ENCODE data around the gene ECHDC1.
"Not testable (repeated sequence)": the region's sequence is repeated elsewhere in the genome, so short reads cannot be mapped to it uniquely, and the experiment has no call there.

ECHDC1 gene

GRCh38 chr6:127342296-127342945, 988 bp downstream of the ECHDC1 start:
- Histone ChIP-seq H3K27me3 (ENCODE audit: control insufficient read depth, insufficient read depth, low read length, poor library complexity, severe bottlenecking) (no peaks in the 10 kb centered on the region), H3K36me3 (ENCODE audit: control insufficient read depth, insufficient read depth, low read length) (no peaks in the 10 kb centered on the region), H3K4me3 (ENCODE audit: insufficient read depth, low read depth, low read length) (peak overlapping the region; percentile 79), H3K9me3 (ENCODE audit: control insufficient read depth, low read length) (no peaks in the 10 kb centered on the region), H3K4me1 (ENCODE audit: control insufficient read depth, insufficient read depth, low read length) (peaks cover 12% of the 10 kb centered on the region), H3K27ac (ENCODE audit: insufficient read depth, low read depth, low read length, poor library complexity, severe bottlenecking) (peak overlapping the region; percentile 80)
- 6 to 8% methylated on average over 10 of the region's 10 CpGs for WGBS, 2 experiments

GRCh38 chr6:127341471-127342202, 1.8 kb downstream of the ECHDC1 start:
- H3K9me3 ChIP-seq (ENCODE audit: control insufficient read depth, low read length), result no peaks in the 10 kb centered on the region
- no peaks in the 10 kb centered on the region for H3K27me3 ChIP-seq (ENCODE audit: control insufficient read depth, insufficient read depth, low read length, poor library complexity, severe bottlenecking)
- peaks cover 12% of the 10 kb centered on the region for H3K4me1 ChIP-seq (ENCODE audit: control insufficient read depth, insufficient read depth, low read length)
- H3K36me3 ChIP-seq (ENCODE audit: control insufficient read depth, insufficient read depth, low read length), result no peaks in the 10 kb centered on the region
- no peak overlapping the region for H3K27ac ChIP-seq (ENCODE audit: insufficient read depth, low read depth, low read length, poor library complexity, severe bottlenecking)
- H3K4me3 ChIP-seq (ENCODE audit: insufficient read depth, low read depth, low read length), result peak overlapping the region; percentile 79
- 84 to 87% methylated on average over 9 of the region's 9 CpGs for WGBS, 2 experiments

- Histone ChIP-seq H3K4me1 (ENCODE audit: control insufficient read depth, insufficient read depth, low read length) (peaks cover 12% of the 10 kb centered on the region), H3K27me3 (ENCODE audit: control insufficient read depth, insufficient read depth, low read length, poor library complexity, severe bottlenecking) (no peaks in the 10 kb centered on the region), H3K9me3 (ENCODE audit: control insufficient read depth, low read length) (no peaks in the 10 kb centered on the region), H3K36me3 (ENCODE audit: control insufficient read depth, insufficient read depth, low read length) (no peaks in the 10 kb centered on the region), H3K27ac (ENCODE audit: insufficient read depth, low read depth, low read length, poor library complexity, severe bottlenecking) (no peak overlapping the region), H3K4me3 (ENCODE audit: insufficient read depth, low read depth, low read length) (no peak overlapping the region)
Observed at GRCh38 chr6:127340171-127340570, 3.2 kb downstream of the ECHDC1 start.

- Histone ChIP-seq H3K36me3 (ENCODE audit: control insufficient read depth, insufficient read depth, low read length) (no peaks in the 10 kb centered on the region), H3K9me3 (ENCODE audit: control insufficient read depth, low read length) (no peaks in the 10 kb centered on the region), H3K4me1 (ENCODE audit: control insufficient read depth, insufficient read depth, low read length) (peaks cover 12% of the 10 kb centered on the region), H3K4me3 (ENCODE audit: insufficient read depth, low read depth, low read length) (no peak overlapping the region), H3K27me3 (ENCODE audit: control insufficient read depth, insufficient read depth, low read length, poor library complexity, severe bottlenecking) (no peaks in the 10 kb centered on the region), H3K27ac (ENCODE audit: insufficient read depth, low read depth, low read length, poor library complexity, severe bottlenecking) (no peak overlapping the region)
- WGBS, 2 experiments, result 83% methylated on average over 1 of the region's 1 CpG; no CpG with 5 or more reads in 1 of the 2 experiments
Observed at GRCh38 chr6:127338936-127339335, 4.5 kb downstream of the ECHDC1 start.

- H3K36me3 ChIP-seq (ENCODE audit: control insufficient read depth, insufficient read depth, low read length), result no peaks in the 10 kb centered on the region
- H3K4me1 ChIP-seq (ENCODE audit: control insufficient read depth, insufficient read depth, low read length), result no peaks in the 10 kb centered on the region
- H3K9me3 ChIP-seq (ENCODE audit: control insufficient read depth, low read length), result no peaks in the 10 kb centered on the region
- no peak overlapping the region for H3K4me3 ChIP-seq (ENCODE audit: insufficient read depth, low read depth, low read length)
- no peak overlapping the region for H3K27ac ChIP-seq (ENCODE audit: insufficient read depth, low read depth, low read length, poor library complexity, severe bottlenecking)
- 66 to 70% methylated on average over 4 of the region's 4 CpGs for WGBS, 2 experiments
- H3K27me3 ChIP-seq (ENCODE audit: control insufficient read depth, insufficient read depth, low read length, poor library complexity, severe bottlenecking), result no peaks in the 10 kb centered on the region
Observed at GRCh38 chr6:127332383-127332961, 10.9 kb downstream of the ECHDC1 start.

GRCh38 chr6:127331256-127331655, 12.2 kb downstream of the ECHDC1 start:
- H3K9me3 ChIP-seq (ENCODE audit: control insufficient read depth, low read length); H3K27ac ChIP-seq (ENCODE audit: insufficient read depth, low read depth, low read length, poor library complexity, severe bottlenecking); H3K27me3 ChIP-seq (ENCODE audit: control insufficient read depth, insufficient read depth, low read length, poor library complexity, severe bottlenecking); H3K4me3 ChIP-seq (ENCODE audit: insufficient read depth, low read depth, low read length); H3K36me3 ChIP-seq (ENCODE audit: control insufficient read depth, insufficient read depth, low read length); H3K4me1 ChIP-seq (ENCODE audit: control insufficient read depth, insufficient read depth, low read length): not testable (repeated sequence)
- WGBS, 2 experiments, result 90 to 92% methylated on average over 3 of the region's 3 CpGs

- Histone ChIP-seq H3K27me3 (ENCODE audit: control insufficient read depth, insufficient read depth, low read length, poor library complexity, severe bottlenecking) (no peaks in the 10 kb centered on the region), H3K4me3 (ENCODE audit: insufficient read depth, low read depth, low read length) (no peak overlapping the region), H3K4me1 (ENCODE audit: control insufficient read depth, insufficient read depth, low read length) (no peaks in the 10 kb centered on the region), H3K9me3 (ENCODE audit: control insufficient read depth, low read length) (no peaks in the 10 kb centered on the region), H3K36me3 (ENCODE audit: control insufficient read depth, insufficient read depth, low read length) (peaks cover 3% of the 10 kb centered on the region), H3K27ac (ENCODE audit: insufficient read depth, low read depth, low read length, poor library complexity, severe bottlenecking) (no peak overlapping the region)
Observed at GRCh38 chr6:127328043-127328609, 15.3 kb downstream of the ECHDC1 start.

- Histone ChIP-seq H3K4me3 (ENCODE audit: insufficient read depth, low read depth, low read length) (no peak overlapping the region), H3K4me1 (ENCODE audit: control insufficient read depth, insufficient read depth, low read length) (no peaks in the 10 kb centered on the region), H3K36me3 (ENCODE audit: control insufficient read depth, insufficient read depth, low read length) (no peaks in the 10 kb centered on the region), H3K27me3 (ENCODE audit: control insufficient read depth, insufficient read depth, low read length, poor library complexity, severe bottlenecking) (no peaks in the 10 kb centered on the region), H3K27ac (ENCODE audit: insufficient read depth, low read depth, low read length, poor library complexity, severe bottlenecking) (no peak overlapping the region), H3K9me3 (ENCODE audit: control insufficient read depth, low read length) (no peaks in the 10 kb centered on the region)
- 97 to 100% methylated on average over 1 of the region's 1 CpG for WGBS, 2 experiments
Observed at GRCh38 chr6:127319686-127320085, 23.7 kb downstream of the ECHDC1 start.

- Histone ChIP-seq H3K4me1 (ENCODE audit: control insufficient read depth, insufficient read depth, low read length) (no peaks in the 10 kb centered on the region), H3K9me3 (ENCODE audit: control insufficient read depth, low read length) (no peaks in the 10 kb centered on the region), H3K36me3 (ENCODE audit: control insufficient read depth, insufficient read depth, low read length) (no peaks in the 10 kb centered on the region), H3K27me3 (ENCODE audit: control insufficient read depth, insufficient read depth, low read length, poor library complexity, severe bottlenecking) (no peaks in the 10 kb centered on the region), H3K27ac (ENCODE audit: insufficient read depth, low read depth, low read length, poor library complexity, severe bottlenecking) (no peak overlapping the region), H3K4me3 (ENCODE audit: insufficient read depth, low read depth, low read length) (no peak overlapping the region)
- 73 to 80% methylated on average over 5 to 6 of the region's 6 CpGs for WGBS, 2 experiments
Observed at GRCh38 chr6:127317388-127318128, 25.9 kb downstream of the ECHDC1 start.

GRCh38 chr6:127305741-127306140, 37.7 kb downstream of the ECHDC1 start:
- Histone ChIP-seq H3K4me1 (ENCODE audit: control insufficient read depth, insufficient read depth, low read length) (no peaks in the 10 kb centered on the region), H3K9me3 (ENCODE audit: control insufficient read depth, low read length) (no peaks in the 10 kb centered on the region), H3K27ac (ENCODE audit: insufficient read depth, low read depth, low read length, poor library complexity, severe bottlenecking) (no peak overlapping the region), H3K4me3 (ENCODE audit: insufficient read depth, low read depth, low read length) (no peak overlapping the region), H3K27me3 (ENCODE audit: control insufficient read depth, insufficient read depth, low read length, poor library complexity, severe bottlenecking) (no peaks in the 10 kb centered on the region), H3K36me3 (ENCODE audit: control insufficient read depth, insufficient read depth, low read length) (peaks cover 3% of the 10 kb centered on the region)
- WGBS, 2 experiments, result no CpG with 5 or more reads among the region's 1 CpG

All from ectodermal cell (in vitro differentiated cells).